NCI-H128 (cell line): ENCODE results near the gene BBLN.

ENCODE experiments used
- DNase-seq: peaks from one replicate; lab custom pipeline; 2025; ENCODE audit not compliant: unreplicated experiment; lab: John Stamatoyannopoulos, UW

BBLN gene

DNA sequence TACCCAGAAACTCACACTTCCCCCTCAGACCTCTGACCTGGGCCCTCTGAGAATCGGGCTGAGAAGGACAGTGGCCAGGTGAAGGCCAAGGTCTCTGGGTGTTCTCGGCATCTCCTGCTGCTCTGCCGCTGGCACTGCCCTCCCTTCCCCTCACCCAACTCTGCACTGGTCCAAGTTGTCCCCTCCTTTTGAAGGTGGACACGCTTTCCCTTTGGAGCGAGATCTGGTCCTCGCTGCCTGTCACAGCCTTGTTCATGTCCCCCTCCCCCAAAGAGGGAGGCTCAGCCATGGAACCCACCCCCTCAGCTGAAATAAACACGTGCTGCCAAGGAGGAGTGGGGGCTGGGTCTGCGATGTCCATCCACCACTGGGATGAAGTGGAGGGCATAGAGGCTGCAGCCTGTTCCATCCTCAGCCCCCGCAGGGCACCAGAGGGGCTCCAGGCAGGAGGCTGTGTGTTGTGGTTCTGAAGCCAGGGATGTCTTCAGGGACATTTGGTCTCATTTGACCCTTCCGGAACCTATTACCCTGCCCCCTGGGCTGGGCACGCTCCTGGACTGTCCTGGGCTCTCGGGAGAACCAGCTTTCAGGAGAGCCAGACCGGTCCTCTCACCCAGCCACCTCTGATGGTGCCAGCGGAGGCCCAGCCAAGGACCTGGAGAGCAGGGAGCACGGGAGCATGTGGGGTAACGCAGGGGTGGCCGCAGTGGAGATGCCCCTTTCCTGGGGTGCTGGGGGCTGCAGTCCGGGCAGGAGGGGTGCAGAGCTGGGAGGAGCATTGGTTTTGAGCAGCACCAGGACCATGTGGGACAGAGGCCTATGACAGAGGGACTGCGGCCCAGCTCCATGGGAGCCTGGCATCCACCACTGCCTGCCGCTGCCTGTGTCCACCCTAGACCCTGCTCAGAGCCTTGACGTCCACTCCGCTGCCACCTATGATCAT is 15.6 kb upstream of the BBLN start:
- no peak for DNase-seq

DNA sequence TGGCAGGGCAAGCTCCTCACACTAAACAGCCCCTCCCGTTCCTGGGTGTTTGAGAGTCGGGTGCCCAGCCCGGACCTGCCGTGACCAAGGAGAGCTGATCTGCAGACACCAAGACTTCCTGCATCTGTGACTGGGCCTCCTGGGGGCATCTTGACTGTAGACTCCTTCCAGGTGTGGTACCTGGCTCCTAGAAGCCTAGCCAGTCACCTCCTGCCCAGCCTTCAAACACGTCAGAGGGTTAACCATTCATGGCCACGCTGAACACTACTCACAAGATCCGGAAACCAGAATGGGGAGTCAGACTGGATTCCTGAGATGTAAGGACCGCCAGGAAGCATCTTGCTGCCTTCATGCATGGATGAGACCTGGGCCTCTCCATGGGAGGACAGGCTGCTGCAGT is 14.5 kb upstream of the BBLN start:
- DNase-seq: no peak

DNA sequence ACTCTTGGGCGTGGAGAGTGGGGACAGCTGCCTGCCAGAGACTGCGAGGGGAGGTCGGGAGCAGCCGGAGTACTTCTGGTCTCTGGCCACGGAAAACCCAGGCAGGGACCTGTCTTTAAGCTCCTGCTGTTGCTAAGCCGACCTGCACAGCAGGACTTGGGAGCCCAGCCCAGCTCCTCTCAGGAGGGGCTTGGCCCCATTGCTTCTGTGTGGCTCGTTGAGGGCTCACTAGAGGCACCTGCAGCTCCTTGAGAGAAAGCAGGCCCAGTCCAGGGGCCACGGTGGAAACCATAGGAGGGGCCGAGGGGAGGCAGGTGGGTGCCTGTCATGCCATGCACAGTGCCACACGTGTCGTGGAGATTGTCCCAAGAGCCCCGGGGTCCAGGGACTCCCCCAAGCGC is 14.1 kb upstream of the BBLN start:
- DNase-seq: no peak

DNA sequence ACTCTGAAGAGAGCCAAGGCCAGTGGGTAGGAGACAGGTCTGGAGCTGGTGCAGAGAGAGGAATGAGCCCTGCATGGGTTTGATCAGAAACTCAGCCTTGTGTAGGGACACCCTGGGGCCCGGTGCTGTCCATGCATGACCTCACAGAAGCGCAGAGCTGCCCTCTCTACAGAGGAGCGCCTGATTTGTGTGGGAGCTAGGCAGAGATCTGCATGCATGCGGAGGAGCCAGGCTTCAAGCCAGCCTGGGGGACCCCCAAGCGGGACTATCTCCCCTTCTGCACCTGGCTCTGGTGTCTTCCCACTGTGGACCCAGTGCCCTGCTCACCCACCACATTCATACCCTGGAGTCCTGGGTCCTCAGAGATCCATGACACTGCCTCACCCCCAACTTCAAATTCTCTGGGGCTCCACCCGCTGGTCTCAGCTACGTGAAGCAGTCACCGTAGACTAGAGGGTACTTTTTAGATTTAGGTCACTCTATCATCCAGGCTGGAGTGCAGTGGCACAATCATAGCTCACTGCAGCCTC is 13.4 kb upstream of the BBLN start:
- DNase-seq: no peak

DNA sequence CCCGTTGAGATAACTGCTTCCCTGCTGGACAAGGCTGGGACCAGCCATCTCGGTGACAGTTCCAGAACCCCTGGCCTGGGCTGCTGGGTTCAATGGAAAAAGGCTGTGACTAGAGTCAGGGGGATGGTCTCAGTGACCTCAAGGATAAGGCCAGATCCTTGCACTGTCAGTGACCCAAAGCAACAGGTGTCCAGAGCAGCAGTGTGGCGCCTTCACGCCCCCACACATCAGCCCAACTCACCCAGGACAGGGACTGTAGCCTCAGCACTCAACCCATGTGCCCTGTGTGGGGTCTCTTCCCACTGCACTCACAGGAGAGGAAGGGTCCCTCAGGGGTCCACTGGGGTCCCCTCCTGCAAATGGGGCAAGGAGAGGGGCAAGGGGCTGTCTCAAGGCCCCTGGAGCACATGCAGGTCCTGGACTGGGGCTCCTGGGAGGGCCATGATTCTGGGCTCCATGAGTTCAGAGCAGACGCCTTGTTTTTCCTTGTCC is 11.5 kb upstream of the BBLN start:
- no peak for DNase-seq

DNA sequence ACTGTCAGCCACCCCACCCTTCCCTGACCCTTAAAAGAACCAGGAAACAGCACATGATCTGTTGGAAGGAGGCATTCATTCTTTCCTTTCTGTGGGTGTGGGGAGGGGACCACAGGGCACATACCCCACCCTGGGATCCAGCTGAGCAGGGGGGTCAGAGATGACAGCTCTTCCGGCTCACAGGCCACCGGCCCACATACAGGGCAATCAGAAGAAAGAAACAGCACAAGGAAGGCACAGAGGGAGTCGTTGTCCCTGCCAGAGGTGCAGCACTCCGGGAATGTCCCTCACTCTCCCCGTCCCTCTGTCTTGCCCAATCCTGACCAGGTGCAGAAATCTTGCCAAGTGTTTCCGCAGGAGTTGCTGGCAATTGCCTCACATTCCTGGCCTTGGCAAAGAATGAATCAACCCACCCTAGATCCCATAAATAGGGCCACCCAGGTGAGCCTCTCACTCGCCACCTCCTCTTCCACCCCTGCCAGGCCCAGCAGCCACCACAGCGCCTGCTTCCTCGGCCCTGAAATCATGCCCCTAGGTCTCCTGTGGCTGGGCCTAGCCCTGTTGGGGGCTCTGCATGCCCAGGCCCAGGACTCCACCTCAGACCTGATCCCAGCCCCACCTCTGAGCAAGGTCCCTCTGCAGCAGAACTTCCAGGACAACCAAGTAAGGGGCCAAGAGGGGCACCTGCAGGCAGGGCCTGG is 10.9 kb upstream of the BBLN start, which contains the start of gene LCN2:
TSS of gene LCN2 (plus strand) at position 453 of the 701 bp plus-strand sequence. CDS start at position 526, 73 bp downstream.
- DNase-seq: no peak

DNA sequence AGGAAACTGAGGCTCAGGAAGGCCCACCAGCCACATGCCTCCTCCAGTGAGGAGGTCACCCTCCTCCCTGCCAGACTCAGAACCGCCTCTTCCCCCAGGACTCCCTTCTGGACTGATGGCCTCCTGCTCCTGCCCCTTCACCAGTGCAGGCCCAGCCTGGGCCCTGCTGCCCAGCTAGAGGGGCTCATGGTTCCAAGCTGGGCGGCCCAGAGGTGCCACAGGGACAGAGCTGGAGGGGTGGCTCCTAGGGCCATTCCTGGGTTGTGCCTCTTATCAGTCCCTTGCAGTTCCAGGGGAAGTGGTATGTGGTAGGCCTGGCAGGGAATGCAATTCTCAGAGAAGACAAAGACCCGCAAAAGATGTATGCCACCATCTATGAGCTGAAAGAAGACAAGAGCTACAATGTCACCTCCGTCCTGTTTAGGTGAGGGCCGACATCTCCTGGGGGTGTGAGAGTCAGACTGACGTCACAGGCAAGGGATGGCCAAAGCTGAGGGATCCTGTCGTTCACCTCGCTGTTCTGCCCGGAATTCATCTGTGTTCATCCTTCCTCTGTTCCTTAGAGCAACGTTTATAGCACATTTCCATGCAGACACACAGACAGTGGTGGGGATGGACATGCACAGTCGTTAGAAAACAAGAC is 10.0 kb upstream of the BBLN start:
- no peak for DNase-seq

DNA sequence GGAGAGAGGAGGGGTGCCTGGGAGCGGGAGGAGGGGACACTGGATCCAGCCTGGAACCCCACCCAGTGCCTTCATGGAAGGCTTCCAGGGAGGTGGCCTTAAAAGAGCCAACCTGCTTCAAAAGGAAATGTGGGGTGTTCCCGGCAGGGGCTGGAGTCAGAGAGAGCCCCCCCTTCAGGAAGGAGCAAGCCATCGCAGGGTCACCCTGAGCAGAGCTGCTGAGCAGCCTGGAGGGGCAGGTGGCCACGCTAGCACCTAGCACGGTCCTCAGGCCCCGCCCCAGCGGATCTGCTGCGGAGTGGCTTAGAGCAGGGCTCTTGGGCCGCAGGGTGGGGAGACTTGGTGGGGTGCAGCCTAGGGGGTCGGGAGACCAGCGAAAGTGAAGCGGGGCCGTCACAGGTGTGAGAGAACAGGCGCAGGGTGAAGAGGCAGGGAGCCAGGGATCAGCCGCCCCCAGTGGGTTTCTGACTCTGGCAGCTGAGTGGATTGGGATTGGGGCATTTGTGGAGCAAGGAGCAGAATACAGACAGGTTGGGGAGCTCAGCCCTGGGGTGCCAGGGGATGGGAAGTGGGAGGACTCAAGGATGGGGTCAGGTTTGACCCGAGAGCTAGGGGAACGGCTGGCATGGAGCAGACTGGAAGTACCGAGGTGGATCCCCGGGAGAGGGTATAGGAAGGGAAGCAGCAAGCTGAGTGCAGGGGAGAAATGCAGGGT is 9.3 kb upstream of the BBLN start:
- DNase-seq: no peak

DNA sequence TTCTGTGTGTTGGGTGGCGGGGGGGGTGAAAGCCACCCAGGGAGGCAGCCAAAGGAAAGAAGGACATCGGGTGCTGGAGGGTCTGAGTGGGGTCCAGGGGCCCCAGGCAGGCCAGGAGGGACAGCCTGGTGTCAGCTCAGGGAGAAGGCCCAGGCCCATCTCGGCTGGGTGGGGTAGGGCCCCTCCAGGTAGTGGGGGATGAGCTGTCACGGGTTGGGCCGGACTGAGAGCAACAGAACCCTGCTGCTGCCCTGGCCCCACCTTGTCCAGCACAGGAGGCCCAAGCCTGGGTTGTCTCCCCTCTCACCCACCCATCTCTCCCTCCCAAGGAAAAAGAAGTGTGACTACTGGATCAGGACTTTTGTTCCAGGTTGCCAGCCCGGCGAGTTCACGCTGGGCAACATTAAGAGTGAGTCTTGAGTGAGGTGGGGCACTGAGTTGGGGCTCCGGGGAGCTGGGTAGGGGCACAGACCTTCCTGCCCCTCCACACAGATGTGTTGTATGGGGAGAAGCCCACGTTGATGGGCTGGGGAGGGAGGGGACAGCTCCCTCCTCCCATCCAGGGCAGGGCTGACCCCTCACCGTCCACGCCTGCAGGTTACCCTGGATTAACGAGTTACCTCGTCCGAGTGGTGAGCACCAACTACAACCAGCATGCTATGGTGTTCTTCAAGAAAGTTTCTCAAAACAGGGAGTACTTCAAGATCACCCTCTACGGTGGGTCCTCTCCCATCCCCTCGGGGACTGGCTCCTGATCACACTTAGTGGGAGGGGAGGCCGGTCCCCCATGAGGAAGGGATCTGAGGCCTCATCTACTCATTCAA is 8.5 kb upstream of the BBLN start:
- DNase-seq: no peak

DNA sequence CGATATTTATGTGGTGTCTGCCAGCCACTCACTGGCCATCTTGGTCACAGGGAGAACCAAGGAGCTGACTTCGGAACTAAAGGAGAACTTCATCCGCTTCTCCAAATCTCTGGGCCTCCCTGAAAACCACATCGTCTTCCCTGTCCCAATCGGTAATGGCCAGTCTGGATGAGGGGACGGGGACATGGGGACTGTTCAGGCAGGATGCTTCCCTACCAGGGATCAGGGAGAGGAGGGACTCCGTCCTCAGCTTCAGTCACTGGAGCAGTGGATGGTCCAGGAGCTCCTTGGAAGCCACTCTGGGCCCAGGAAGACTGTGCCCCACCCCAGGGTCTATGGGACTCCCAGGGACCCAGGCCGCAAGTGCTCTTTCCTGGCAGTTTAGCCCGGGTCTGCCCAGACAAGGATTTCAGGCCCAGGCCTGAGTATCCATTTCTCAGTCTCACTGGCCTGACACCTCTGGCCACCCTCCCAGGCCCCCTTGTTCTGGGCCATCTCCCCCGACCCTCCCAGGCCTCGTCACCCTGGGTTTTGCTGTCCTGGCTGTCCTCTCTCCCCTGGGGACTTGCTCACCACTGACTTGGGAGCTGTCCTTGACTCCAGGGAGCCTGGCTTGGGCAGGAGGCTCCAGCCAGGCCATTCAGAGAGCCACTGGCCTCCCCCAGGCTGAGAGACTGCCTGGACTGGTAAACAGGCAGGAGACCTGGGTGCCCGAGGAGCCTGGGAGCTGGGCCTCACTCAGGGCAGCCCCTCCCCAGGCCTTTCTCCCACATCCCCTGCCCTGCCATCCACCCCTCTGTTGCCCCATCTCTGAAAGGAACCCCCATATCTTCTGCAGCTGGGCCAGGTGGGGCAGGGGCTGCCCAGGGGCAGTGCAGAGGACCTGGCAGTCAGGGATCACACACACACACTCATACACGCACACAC is 7.7 kb upstream of the BBLN start:
- DNase-seq: no peak

DNA sequence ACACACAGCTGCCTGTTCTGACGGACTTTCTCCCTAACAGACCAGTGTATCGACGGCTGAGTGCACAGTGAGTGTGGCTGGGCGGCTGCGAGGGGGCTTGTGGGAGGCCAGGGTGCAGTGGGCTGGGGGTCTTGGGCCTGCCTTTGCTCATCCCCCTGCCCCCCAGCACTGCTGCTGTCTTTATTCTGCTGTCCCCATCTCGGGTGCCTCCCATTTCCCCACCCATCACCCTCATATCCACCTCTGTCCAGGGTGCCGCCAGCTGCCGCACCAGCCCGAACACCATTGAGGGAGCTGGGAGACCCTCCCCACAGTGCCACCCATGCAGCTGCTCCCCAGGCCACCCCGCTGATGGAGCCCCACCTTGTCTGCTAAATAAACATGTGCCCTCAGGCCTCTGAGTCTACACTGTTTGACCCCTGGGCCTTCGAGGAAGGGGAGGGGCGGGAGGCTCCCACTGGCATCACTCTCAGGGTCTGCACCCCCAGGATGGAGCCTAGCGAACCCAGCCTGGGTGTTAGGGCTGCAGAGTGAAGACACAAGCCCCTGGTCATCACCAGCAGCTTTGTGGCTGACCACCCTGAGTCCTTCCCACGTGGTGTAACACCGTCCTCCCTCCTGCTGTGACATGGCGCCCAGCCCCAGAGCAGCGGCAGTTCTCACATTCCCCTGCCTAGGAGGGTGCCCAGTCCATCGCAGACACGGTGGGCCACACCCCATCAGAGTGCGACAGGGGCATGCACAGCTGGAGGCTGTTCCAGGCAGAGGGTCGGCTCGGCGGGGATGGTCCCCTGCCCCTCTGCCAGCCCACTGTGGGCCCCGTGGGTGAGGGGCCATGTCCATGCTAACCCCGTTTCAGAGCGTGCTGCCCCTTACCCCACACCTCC is 6.8 kb upstream of the BBLN start:
- DNase-seq: no peak

DNA sequence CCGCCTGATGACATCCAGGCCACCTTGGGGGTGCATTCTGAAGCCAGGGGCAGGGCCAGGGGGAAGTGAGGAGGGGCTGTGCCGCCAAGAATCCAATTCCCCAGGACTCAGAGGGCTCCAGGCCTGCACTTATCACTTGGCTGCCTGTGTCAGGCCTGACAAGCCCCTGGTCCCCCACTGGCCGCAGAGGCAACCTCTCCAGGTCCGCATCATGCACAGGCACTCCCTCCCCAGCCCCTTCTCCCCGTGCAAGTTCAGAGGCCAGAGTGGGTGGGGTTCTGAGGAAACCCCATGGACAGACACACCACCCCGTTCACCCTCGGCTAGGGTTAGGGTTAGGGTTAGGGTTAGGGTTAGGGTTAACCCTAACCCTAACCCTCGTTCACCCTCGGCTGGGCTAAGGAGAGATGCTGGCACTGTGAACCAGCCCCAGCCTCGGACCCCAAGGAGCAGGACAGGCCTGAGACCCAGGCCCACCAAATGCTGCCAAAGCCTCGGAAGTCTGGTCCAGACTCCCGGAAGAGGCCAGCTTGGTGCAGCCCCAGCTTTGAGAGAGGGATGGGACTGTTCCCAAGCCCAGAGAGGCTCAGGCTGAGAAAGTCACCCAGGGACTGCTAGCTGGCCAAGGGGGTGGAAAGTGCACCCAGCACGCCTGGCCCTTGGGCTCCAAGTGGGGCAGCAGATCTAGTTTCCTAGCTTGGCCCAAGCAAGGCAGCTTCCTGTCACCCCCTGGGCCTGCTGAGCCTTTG is 5.9 kb upstream of the BBLN start:
- DNase-seq: no peak

DNA sequence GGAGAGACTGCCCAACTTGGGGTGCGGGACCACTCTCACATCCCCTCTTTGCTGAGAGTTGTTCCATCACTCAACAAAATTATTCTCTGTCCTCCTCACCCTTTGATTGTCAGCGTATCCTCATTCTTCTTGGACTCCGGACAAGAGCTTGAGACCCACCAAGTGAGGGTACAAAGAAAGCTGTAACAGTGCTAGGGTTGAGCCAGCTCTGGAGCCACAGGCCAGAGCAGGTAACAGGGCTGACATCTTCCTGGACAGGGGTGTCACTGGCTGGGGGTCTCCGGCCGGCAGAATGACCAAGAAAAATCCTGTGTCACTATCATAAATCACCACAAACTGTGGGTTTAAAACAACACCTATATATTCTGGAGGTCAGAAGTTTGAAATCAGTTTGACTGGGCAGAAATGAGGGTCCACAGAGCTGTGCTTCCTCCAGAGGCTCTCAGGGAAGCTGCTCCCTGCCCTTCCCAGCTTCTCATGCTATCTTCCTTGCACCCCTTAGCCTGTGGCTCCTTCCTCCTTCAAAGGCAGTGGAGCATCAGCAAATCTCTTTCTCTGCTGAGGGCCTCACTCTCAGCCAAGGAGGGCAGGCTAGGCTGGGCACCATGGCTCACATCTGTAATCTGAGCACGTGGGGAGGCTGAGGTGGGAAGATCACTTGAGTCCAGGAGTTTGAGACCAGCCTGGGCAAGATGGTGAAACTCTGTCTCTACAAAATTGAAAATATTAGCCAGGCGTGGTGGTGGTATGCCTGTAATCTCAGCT is 4.1 kb upstream of the BBLN start:
- no peak for DNase-seq

DNA sequence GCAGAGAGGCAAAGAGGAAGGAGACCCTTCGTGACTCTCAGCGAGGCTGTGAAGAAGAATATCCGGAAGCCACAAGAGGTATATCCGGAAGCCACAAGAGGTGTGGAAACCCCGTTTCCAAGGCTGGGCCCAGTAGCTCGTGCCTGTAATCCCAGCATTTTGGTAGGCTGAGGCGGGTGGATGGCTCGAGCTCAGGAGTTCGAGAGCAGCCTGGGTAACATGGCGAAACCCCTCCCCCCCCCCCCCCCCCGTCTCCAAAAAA is 612 bp upstream of the BBLN start:
- DNase-seq: no peak

DNA sequence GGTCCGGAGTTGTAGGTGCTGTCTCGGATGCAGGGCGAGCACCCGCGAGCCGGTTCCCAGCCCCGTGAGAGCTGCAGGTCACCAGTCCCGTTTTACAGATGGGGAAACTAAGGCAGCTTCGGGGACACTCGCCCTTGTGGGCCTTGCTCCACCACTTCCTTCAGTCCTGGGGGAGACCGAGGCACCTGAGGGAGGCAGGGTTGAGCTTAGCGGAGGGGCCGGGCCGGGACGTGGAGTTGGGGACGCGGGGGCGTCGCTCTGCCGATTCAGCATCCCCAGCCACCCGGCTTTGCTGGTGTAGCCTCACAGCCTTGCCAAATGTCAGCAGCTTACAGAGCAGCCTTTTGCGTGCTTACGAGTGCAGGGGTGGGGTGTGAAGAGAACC is 530 bp downstream of the BBLN start:
- DNase-seq: no peak

DNA sequence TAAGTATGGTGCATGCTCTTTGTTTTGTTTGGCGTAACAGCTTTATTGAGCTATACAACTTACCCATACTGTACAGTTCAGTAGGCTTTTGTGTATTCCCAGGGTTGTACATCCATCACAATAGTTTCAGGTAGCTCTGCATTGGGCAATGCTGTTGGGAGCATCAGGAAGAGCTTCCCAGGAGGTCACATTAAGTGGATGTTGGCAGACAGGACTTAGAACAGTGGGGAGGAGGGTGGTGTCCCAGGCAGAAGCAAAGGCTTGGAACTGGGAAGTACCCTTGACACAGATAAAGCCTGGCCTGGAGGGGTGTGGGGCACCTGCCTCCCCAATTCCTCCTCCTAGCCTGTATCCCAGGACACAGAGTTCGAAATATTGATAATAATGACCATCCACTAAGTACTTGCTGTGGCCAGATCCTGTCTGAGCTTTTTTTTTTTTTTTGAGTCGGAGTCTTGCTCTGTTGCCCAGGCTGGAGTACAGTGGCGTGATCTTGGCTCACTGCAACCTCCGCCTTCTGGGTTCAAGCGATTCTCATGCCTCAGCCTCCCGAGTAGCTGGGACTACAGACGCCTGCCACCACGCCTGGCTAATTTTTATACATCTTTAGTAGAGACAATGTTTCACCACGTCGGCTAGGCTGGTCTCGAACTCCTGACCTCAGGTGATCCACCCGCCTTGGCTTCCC is 1.3 kb downstream of the BBLN start:
- no peak for DNase-seq
